K562 (cell line): ENCODE results near the gene MDM4. TPM values are rescaled to one million over a fixed set of nuclear protein-coding genes. Genes with fewer than 3 reads are reported as not detected.

Source experiments
- ARID1B ChIP-seq: fragments of 450-650 bp; IDR thresholded peaks from 2 replicates; pipeline ENCODE4 v1.6.1; 2016; ENCODE audit warnings: antibody characterized with exemption, mild to moderate bottlenecking, inconsistent platforms
- BHLHE40 ChIP-seq: IDR thresholded peaks from 2 replicates; pipeline ENCODE4 v1.6.1; 2011; ENCODE audit warnings: low read length, improper control_type of control experiment
- CCAR2 ChIP-seq: fragments of 200-400 bp; formaldehyde crosslinking; IDR thresholded peaks from 2 replicates; pipeline ENCODE4 v1.6.1; 2017; ENCODE audit warnings: mild to moderate bottlenecking, low read depth, low read length
- CEBPB ChIP-seq: fragments of 450-650 bp; IDR thresholded peaks from 2 replicates; pipeline ENCODE4 v1.6.1; 2016; ENCODE audit warnings: missing genetic modification characterization, missing compliant biosample characterization
- CHD4 ChIP-seq: fragments of 200-600 bp; sonication (generic); IDR thresholded peaks from 3 replicates; pipeline ENCODE4 v1.6.1; 2012; ENCODE audit warnings: low read depth, mild to moderate bottlenecking, mixed read lengths, low read length, inconsistent platforms; ENCODE audit not compliant: insufficient read depth, insufficient replicate concordance, poor library complexity, severe bottlenecking
- ELF1 ChIP-seq: fragments of 200-800 bp; sonication (Bioruptor generic); IDR thresholded peaks from 2 replicates; pipeline ENCODE4 v1.6.1; 2016; ENCODE audit warnings: missing genetic modification characterization, missing compliant biosample characterization
- ELF4 ChIP-seq: fragments of 450-650 bp; formaldehyde crosslinking; IDR thresholded peaks from 2 replicates; pipeline ENCODE4 v1.4.0; 2022; ENCODE audit warnings: missing genetic modification characterization
- EP400 ChIP-seq: fragments of 450-650 bp; IDR thresholded peaks from 2 replicates; pipeline ENCODE4 v1.6.1; 2017; ENCODE audit warnings: antibody characterized with exemption, mild to moderate bottlenecking, moderate library complexity
- KAT2B ChIP-seq: IDR thresholded peaks from one replicate; pipeline ENCODE4 v1.6.1; 2012; ENCODE audit warnings: low read depth, mild to moderate bottlenecking, control low read depth, inconsistent platforms, low read length, moderate library complexity
- KLF10 ChIP-seq: fragments of 250-450 bp; sonication (Bioruptor Pico); IDR thresholded peaks from 2 replicates; pipeline ENCODE4 v1.6.1; 2021; ENCODE audit warnings: matching md5 sums
- MBD2 ChIP-seq: sonication (generic); IDR thresholded peaks from 2 replicates; pipeline ENCODE4 v1.6.1; 2016; ENCODE audit warnings: low read depth, borderline replicate concordance
- NCOA2 ChIP-seq, 2 experiments: fragments of 450-650 bp; IDR thresholded peaks; 2 replicates each; pipeline ENCODE4 v1.6.1; 2018; ENCODE audit warnings: mild to moderate bottlenecking in 2 of 2, moderate library complexity in 1 of 2; ENCODE audit not compliant: partially characterized antibody in 2 of 2
- PML ChIP-seq: IDR thresholded peaks from 2 replicates; pipeline ENCODE4 v1.6.1; 2012; ENCODE audit warnings: low read length, inconsistent platforms
- ZC3H8 ChIP-seq: fragments of 450-650 bp; IDR thresholded peaks from 2 replicates; pipeline ENCODE4 v1.6.1; 2017
- ZNF277 ChIP-seq: fragments of 250-450 bp; sonication (Bioruptor Pico); IDR thresholded peaks from 2 replicates; pipeline ENCODE4 v1.8.0; 2022; ENCODE audit warnings: inconsistent platforms, mild to moderate bottlenecking, moderate library complexity, borderline replicate concordance
- ZNF384 ChIP-seq: IDR thresholded peaks from 2 replicates; pipeline ENCODE4 v1.6.1; 2012; ENCODE audit warnings: low read depth, low read length, improper control_type of control experiment
- ZNF431 ChIP-seq: sonication (generic); formaldehyde crosslinking; IDR thresholded peaks from 2 replicates; pipeline ENCODE4 v1.8.0; 2022; ENCODE audit warnings: mild to moderate bottlenecking, missing genetic modification reagents
- ZNF717 ChIP-seq: fragments of 250-450 bp; sonication (Bioruptor Pico); IDR thresholded peaks from 2 replicates; pipeline ENCODE4 v1.5.0; 2021
- ZNF785 ChIP-seq: fragments of 250-450 bp; sonication (Bioruptor Pico); IDR thresholded peaks from 2 replicates; pipeline ENCODE4 v1.4.0; 2020; ENCODE audit warnings: mild to moderate bottlenecking
- ZSCAN32 ChIP-seq: fragments of 450-650 bp; formaldehyde crosslinking; IDR thresholded peaks from 2 replicates; pipeline ENCODE4 v1.4.0; 2020; ENCODE audit warnings: mild to moderate bottlenecking, moderate library complexity
- polyA plus RNA-seq, 8 experiments: library from polyadenylated mRNA; depleted of rRNA in 4 of 8; stranded (reverse) in 5 of 8; unstranded in 3 of 8; fragments of >200 nt; fragmentation: Nextera tagmentation in 2 of 8; fragmentation: Illumina TruSeq in 1 of 8; extraction: Ambion mirVana in 2 of 8; extraction: Trizol in 1 of 8; gene quantifications; 2 replicates each; pipeline versions ENCODE4 v1.2.1 to v1.2.3, GENCODE V29; 2011 to 2014; ENCODE audit warnings: inconsistent platforms in 1 of 8, missing spikeins in 1 of 8
- total RNA-seq, 7 experiments: library from RNA; depleted of rRNA in 6 of 7; stranded (reverse); fragments of >200 nt in 6 of 7; fragmentation: Illumina TruSeq in 2 of 7; extraction: Trizol in 2 of 7; gene quantifications; 2 replicates each; pipeline versions ENCODE4 v1.2.1 to v1.2.3, GENCODE V29; 2011 to 2021; ENCODE audit warnings: low replicate concordance in 1 of 7
- TF ChIP-seq, protein P1 (sequence below), 3 experiments: fragments of 200-800 bp in 1 of 3; sonication (Bioruptor generic) in 1 of 3; sonication (generic) in 1 of 3; formaldehyde crosslinking in 1 of 3; IDR thresholded peaks; 2 replicates each; pipeline versions ENCODE4 v1.6.1 to v1.8.0; 2016 to 2022; ENCODE audit warnings: mild to moderate bottlenecking in 2 of 3, missing compliant biosample characterization in 2 of 3, missing genetic modification characterization in 2 of 3, missing genetic modification reagents in 1 of 3
- TF ChIP-seq, protein P2 (sequence below): fragments of 450-650 bp; IDR thresholded peaks from 2 replicates; pipeline ENCODE4 v1.6.1; 2016; ENCODE audit warnings: missing biosample characterization, missing genetic modification characterization
- TF ChIP-seq, protein P3 (sequence below): fragments of 250-450 bp; sonication (Bioruptor Pico); IDR thresholded peaks from 2 replicates; pipeline ENCODE4 v1.5.0; 2021

MDM4 gene
- total and polyA plus RNA-seq, 9 of the 15 experiments (the other 6 are each of a cell fraction or from before 2014, with no cell fraction given) = 3.3 to 61.7 (median 21.2) TPM

DNA sequence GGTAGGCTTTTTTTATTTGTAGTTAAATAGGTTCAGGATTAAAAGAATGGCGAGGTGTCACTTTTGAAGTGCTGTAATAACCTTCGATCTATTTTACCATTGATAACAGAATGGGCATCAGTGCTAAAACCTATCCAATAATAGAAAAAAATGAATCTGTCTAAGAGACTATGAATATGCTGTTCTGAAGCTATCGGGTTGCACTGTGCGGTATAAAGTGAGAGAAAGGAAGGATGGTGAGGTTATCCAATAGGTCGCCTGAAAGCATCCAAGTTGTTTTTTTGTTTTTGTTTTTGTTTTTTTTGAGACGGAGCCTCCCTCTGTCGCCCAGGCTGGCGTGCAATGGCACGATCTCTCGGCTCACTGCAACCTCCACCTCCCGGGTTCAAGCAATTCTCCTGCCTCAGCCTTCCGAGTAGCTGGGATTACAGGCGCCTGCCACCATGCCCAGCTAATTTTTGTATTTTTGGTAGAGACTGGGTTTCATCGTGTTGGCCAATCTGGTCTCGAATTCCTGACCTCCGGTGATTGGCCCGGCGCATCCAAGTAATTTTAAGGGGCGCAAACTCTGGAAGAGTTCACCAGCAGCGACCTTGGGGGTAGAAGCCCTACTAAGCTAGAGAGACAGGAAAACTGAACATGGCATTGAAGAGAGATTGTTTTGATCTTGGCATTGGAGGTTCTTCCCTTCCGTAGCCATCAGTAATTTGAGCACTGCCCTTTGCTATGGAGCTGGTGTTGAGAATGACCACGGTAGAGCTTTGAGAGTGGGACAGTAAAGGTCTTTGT is 8.7 kb upstream of the MDM4 start (continued):
- TF ChIP-seq ZNF277 (CRISPR knock-in tag) (no peak), ZNF785 (CRISPR knock-in tag) (no peak), CEBPB (tag) (no peak), CCAR2 (no peak), ELF4 (0 out of 2 replicates have a peak, but pooled peaks have one; percentile 54), ZNF431 (CRISPR knock-in tag) (no peak), ZNF384 (no peak), ZNF717 (CRISPR knock-in tag) (no peak), MBD2 (no peak; the same call in 1 of the 2 replicates), ELF1 (tag) (no peak), BHLHE40 (peak; percentile 71), KAT2B (no peak), CHD4 (peak; percentile 62), ARID1B (no peak), ZC3H8 (no peak; the same call in 1 of the 2 replicates), ZSCAN32 (CRISPR knock-in tag) (no peak), KLF10 (CRISPR knock-in tag) (no peak), NCOA2 (IDR thresholded peaks at IDR 0.05; ENCODE audit: partially characterized antibody in 2 of 2) (no peak), EP400 (peak; percentile 65), PML (0 out of 2 replicates have a peak, but pooled peaks have one; percentile 8)
- TF ChIP-seq, protein P1, sequence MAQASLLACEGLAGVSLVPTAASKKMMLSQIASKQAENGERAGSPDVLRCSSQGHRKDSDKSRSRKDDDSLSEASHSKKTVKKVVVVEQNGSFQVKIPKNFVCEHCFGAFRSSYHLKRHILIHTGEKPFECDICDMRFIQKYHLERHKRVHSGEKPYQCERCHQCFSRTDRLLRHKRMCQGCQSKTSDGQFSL (CRISPR knock-in tag; IDR thresholded peaks at IDR 0.05) = 0 out of 2 replicates have a peak, but pooled peaks have one; percentile 19
- TF ChIP-seq, protein P1 (tag; IDR thresholded peaks at IDR 0.05) = no peak; a peak in 1 of 4 replicates
- TF ChIP-seq, protein P2, sequence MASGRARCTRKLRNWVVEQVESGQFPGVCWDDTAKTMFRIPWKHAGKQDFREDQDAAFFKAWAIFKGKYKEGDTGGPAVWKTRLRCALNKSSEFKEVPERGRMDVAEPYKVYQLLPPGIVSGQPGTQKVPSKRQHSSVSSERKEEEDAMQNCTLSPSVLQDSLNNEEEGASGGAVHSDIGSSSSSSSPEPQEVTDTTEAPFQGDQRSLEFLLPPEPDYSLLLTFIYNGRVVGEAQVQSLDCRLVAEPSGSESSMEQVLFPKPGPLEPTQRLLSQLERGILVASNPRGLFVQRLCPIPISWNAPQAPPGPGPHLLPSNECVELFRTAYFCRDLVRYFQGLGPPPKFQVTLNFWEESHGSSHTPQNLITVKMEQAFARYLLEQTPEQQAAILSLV (tag) = no peak
- TF ChIP-seq, protein P3, sequence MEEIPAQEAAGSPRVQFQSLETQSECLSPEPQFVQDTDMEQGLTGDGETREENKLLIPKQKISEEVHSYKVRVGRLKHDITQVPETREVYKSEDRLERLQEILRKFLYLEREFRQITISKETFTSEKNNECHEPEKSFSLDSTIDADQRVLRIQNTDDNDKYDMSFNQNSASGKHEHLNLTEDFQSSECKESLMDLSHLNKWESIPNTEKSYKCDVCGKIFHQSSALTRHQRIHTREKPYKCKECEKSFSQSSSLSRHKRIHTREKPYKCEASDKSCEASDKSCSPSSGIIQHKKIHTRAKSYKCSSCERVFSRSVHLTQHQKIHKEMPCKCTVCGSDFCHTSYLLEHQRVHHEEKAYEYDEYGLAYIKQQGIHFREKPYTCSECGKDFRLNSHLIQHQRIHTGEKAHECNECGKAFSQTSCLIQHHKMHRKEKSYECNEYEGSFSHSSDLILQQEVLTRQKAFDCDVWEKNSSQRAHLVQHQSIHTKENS (CRISPR knock-in tag) = no peak
